ENCODE results near the gene SPRR4. TPM values are rescaled to one million over a fixed set of nuclear protein-coding genes. Genes with fewer than 3 reads are reported as not detected.

Gene SPRR4
- total RNA-seq, 2 donors from 2014 or later: not detected

GRCh38 chr1:152960452-152961044, 9.9 kb upstream of the SPRR4 start:
- no peaks in the 10 kb centered on the region for H3K9me3 ChIP-seq
- no peak overlapping the region for H3K27ac ChIP-seq
- TF ChIP-seq, protein P1, sequence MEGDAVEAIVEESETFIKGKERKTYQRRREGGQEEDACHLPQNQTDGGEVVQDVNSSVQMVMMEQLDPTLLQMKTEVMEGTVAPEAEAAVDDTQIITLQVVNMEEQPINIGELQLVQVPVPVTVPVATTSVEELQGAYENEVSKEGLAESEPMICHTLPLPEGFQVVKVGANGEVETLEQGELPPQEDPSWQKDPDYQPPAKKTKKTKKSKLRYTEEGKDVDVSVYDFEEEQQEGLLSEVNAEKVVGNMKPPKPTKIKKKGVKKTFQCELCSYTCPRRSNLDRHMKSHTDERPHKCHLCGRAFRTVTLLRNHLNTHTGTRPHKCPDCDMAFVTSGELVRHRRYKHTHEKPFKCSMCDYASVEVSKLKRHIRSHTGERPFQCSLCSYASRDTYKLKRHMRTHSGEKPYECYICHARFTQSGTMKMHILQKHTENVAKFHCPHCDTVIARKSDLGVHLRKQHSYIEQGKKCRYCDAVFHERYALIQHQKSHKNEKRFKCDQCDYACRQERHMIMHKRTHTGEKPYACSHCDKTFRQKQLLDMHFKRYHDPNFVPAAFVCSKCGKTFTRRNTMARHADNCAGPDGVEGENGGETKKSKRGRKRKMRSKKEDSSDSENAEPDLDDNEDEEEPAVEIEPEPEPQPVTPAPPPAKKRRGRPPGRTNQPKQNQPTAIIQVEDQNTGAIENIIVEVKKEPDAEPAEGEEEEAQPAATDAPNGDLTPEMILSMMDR (IDR thresholded peaks at IDR 0.05): no peak
- no peak for DNase-seq (ENCODE audit: low spot score)
- H3K4me1 ChIP-seq: no peaks in the 10 kb centered on the region
- H3K36me3 ChIP-seq: no peaks in the 10 kb centered on the region
- H3K4me3 ChIP-seq: no peak overlapping the region
- H3K27me3 ChIP-seq: no peaks in the 10 kb centered on the region

DNA sequence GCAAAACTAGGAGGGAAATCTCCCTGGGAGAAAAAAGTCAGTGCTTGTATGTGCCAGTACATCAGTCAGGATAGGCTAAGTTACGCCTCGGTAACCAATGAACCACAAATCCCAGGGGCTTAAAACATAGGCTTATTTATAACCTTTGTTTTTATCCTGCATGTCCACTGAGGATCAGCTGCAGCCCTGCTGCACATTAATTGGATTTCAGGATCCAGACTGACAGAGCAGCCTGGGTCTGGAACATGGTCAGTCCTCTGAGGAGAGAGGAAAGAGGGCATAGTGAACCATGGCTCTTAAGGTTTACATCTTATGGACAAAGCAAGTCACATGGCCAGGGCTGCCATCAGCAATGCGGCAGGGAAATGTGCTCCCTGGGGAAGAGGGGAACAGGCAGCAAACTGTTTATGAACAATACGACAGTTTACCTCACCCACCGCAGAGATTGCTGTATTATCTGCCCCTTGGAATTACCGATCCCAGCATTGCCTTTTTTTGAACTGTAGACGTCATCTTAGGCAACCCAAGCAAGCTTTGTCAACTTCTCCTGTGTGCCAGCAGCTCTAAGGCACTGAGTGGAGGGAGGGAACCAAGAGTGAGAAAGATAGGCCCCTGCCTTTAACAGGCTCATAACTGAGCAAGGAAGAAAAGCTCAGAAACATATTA, 9.1 kb upstream of the SPRR4 start:
- H3K9me3 ChIP-seq: no peaks in the 10 kb centered on the region
- no peaks in the 10 kb centered on the region for H3K36me3 ChIP-seq
- H3K4me1 ChIP-seq: no peaks in the 10 kb centered on the region
- H3K27me3 ChIP-seq: no peaks in the 10 kb centered on the region
- TF ChIP-seq, protein P1 (IDR thresholded peaks at IDR 0.05): no peak
- H3K4me3 ChIP-seq: no peak overlapping the region
- no peak for DNase-seq (ENCODE audit: low spot score)
- no peak overlapping the region for H3K27ac ChIP-seq

DNA sequence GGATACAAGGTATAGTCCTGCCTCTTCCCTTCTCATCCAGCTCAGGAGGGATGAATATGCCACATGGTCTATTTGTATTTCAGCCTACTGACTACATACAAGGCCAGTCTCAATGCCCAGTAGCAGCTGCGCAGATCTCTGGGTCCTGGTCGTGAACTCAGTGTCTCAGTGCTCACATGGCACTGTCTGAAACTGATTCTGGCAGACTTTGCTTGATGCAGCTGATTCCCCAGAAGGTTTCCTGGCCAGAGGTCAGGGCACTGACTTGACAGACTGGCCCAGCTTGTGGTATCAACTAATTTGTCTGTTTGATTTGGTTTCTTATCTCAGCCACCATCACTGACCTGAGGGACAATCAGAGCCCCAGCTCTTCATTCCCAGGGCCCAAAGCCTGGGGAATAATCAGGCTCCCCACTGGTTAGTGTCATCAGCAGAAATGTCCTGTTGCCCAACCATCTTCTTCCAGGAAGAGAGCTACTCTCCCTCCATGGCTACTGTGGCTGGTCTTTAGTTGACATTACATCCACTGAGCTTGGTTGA, 7.5 kb upstream of the SPRR4 start:
- Histone ChIP-seq H3K4me3 (no peak overlapping the region), H3K36me3 (no peaks in the 10 kb centered on the region), H3K27ac (no peak overlapping the region), H3K27me3 (no peaks in the 10 kb centered on the region), H3K9me3 (no peaks in the 10 kb centered on the region), H3K4me1 (no peaks in the 10 kb centered on the region)
- TF ChIP-seq, protein P1 (IDR thresholded peaks at IDR 0.05): no peak
- no peak for DNase-seq (ENCODE audit: low spot score)

DNA sequence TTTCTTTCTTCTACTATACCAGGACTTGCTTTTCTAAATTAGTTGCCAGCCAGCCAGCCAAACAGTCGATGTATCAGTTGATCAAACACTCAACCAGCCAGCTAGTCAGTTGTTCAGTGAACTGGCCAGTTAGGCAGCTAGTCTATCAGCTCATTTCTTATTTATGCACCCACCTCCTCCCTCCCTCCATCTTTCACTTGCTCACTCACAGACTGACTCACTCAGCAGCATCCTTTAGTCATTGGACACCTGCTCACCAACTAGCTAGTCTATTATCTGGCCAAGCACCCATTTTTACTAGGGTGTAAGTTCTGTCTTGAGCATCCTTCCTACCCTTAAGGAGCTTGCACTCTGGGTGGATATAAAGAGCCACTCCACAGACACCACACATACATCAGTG, 5.9 kb upstream of the SPRR4 start:
- no peak for DNase-seq (ENCODE audit: low spot score)
- Histone ChIP-seq H3K9me3 (no peaks in the 10 kb centered on the region), H3K4me1 (no peaks in the 10 kb centered on the region), H3K27ac (no peak overlapping the region), H3K27me3 (no peaks in the 10 kb centered on the region), H3K4me3 (no peak overlapping the region), H3K36me3 (no peaks in the 10 kb centered on the region)
- TF ChIP-seq, protein P1 (IDR thresholded peaks at IDR 0.05): no peak

- H3K4me3 ChIP-seq: no peak overlapping the region
- TF ChIP-seq, protein P1 (IDR thresholded peaks at IDR 0.05): no peak
- no peak overlapping the region for H3K27ac ChIP-seq
- no peaks in the 10 kb centered on the region for H3K27me3 ChIP-seq
- H3K9me3 ChIP-seq: no peaks in the 10 kb centered on the region
- DNase-seq (ENCODE audit: low spot score): no peak
- no peaks in the 10 kb centered on the region for H3K36me3 ChIP-seq
- H3K4me1 ChIP-seq: no peaks in the 10 kb centered on the region
Measured at GRCh38 chr1:152965853-152966252, 4.6 kb upstream of the SPRR4 start.
